Transverse colon (tissue), 3 donors: ENCODE measurements around the gene UBAC1.

Source experiments
- EP300 ChIP-seq: sonication (generic); formaldehyde crosslinking; IDR thresholded peaks from one replicate; pipeline ENCODE4 v1.6.1; 2017; ENCODE audit warnings: antibody characterized with exemption, low read depth
- POLR2A ChIP-seq: fragments of 450-650 bp; IDR thresholded peaks from one replicate; pipeline ENCODE4 v1.6.1; 2016; ENCODE audit warnings: antibody characterized with exemption, mild to moderate bottlenecking, moderate library complexity
- TF ChIP-seq, protein P1 (sequence below), 5 experiments: fragments of 200-600 bp in 3 of 5; fragments of 450-650 bp in 2 of 5; sonication (generic) in 3 of 5; IDR thresholded peaks; 1 replicate in 2 of 5; 2 replicates in 3 of 5; pipeline ENCODE4 v1.5.1; 2016 to 2017; ENCODE audit warnings: antibody characterized with exemption in 5 of 5, inconsistent platforms in 3 of 5, mild to moderate bottlenecking in 2 of 5, moderate library complexity in 1 of 5

DNA sequence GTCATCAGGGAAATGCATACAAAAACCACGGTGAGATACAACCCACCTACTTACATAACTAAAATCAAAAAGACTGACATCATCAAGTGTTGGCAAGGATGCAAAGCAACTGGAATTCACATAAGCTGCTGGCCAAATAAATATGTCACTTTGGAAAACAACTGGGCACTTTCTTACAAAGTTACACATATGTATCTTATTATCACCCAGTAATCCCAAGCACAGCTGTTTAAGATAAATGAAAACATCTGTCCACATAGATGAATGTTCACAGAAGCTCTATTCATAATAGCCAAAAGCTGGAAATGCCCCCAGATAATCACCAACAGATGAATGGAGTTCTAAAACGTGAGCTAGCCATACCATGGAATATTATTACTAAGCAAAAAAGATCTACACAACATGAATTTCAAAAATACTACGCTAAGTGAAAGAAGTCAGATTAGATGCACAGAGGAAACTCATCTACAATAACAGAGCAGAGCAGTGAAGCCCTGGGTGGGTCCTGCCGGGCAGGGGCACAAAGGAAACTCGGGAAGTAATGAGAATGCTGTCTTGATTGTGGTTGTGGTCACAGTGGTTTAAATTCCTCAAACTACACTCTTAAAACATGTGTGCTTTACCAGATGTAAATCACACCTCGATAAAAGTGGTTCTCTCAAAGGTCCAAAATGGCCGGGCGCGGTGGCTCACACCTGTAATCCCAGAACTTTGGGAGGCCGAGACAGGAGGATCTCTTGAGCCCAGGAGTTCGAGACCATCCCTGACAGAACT, 62.4 kb downstream of the UBAC1 start:
- TF ChIP-seq, protein P1, sequence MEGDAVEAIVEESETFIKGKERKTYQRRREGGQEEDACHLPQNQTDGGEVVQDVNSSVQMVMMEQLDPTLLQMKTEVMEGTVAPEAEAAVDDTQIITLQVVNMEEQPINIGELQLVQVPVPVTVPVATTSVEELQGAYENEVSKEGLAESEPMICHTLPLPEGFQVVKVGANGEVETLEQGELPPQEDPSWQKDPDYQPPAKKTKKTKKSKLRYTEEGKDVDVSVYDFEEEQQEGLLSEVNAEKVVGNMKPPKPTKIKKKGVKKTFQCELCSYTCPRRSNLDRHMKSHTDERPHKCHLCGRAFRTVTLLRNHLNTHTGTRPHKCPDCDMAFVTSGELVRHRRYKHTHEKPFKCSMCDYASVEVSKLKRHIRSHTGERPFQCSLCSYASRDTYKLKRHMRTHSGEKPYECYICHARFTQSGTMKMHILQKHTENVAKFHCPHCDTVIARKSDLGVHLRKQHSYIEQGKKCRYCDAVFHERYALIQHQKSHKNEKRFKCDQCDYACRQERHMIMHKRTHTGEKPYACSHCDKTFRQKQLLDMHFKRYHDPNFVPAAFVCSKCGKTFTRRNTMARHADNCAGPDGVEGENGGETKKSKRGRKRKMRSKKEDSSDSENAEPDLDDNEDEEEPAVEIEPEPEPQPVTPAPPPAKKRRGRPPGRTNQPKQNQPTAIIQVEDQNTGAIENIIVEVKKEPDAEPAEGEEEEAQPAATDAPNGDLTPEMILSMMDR (IDR thresholded peaks at IDR 0.05), result no peak
- TF ChIP-seq POLR2A, result no peak
- no peak for TF ChIP-seq EP300
